WERI-Rb-1 (cell line): ENCODE measurements around the gene SGPL1.

Source experiments
- DNase-seq: peaks from one replicate; pipeline ENCODE4 v3.0.0-alpha.2; 2020
- H3K27ac ChIP-seq: fragments of 250-450 bp; sonication (Bioruptor Pico); 2 replicates; pipeline ENCODE4 v1.5.1; 2020; ENCODE audit warnings: mild to moderate bottlenecking, moderate library complexity
- H3K27me3 ChIP-seq: fragments of 250-450 bp; sonication (Bioruptor Pico); 2 replicates; pipeline ENCODE4 v1.5.1; 2021; ENCODE audit warnings: mild to moderate bottlenecking, low read depth, moderate library complexity; ENCODE audit not compliant: insufficient read depth, severe bottlenecking
- H3K36me3 ChIP-seq: fragments of 250-450 bp; sonication (Bioruptor Pico); 2 replicates; pipeline ENCODE4 v1.5.1; 2020; ENCODE audit warnings: mild to moderate bottlenecking, moderate library complexity
- H3K4me3 ChIP-seq: 2 replicates; pipeline ENCODE4 v1.5.1; 2011; ENCODE audit warnings: low read depth, mild to moderate bottlenecking, control low read depth, low read length
- H3K9me3 ChIP-seq: fragments of 250-450 bp; sonication (Bioruptor Pico); 2 replicates; pipeline ENCODE4 v1.5.1; 2021; ENCODE audit warnings: mild to moderate bottlenecking, moderate library complexity; ENCODE audit not compliant: severe bottlenecking
- TF ChIP-seq, protein P1 (sequence below): IDR thresholded peaks from 2 replicates; pipeline ENCODE4 v1.5.1; 2011; ENCODE audit warnings: low read depth, mild to moderate bottlenecking, control low read depth, inconsistent platforms, low read length

SGPL1 gene

DNA sequence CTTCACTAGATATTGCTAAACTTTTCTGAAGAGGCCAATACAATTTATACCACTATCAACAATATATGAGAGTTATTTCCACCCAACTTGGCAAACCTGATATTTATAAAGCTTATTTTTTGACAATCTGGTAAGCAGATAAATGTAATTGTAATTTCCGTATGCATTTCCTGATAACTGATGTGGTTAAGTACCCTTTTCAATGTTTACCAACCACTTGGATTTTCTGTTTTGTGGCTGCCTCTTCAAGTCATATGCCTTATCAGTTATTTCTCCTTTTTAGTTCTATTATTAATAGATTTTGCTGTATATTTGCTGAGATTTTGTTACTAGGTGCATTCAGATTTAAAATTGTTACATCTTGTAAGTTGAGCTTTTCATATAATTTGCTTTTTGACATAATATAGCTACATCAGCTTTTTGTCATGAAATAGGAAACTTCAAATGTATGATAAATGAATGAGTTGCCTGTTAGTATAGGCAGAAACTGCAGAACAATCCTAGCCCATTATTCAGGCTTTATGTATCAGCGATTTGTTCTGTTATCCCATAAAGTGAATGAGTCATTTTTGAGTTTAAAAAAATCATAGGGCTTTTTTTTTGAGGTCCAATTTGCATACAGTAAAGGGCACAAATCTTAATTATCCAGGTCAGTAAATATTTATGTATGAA is 11.5 kb downstream of the SGPL1 start:
- peaks cover 29% of the 10 kb centered on the region for H3K36me3 ChIP-seq
- no peak for DNase-seq
- no peak overlapping the region for H3K4me3 ChIP-seq

DNA sequence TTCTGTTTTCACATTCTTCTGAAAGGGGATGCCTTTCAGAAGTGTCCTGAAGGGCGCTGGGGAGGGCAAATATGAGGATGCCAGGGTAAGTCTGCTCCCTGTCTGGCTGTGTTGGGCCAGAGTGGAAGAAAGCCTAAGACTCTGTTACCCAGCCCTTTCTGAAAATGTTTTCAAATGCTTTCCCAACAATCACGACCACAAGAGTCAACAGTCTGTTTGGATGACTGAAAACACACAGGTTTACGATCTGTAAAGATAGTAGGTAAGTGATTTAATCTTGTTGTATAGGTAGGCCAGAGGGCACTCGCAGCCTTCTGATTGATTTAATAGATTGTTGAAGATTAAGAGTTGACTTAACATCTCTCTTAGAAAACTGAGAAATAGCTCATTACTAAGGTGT is 13.2 kb downstream of the SGPL1 start:
- DNase-seq = no peak
- no peaks in the 10 kb centered on the region for H3K27me3 ChIP-seq

More for the DNA sequence above, 11.5 kb downstream of the SGPL1 start:
- no peaks in the 10 kb centered on the region for H3K27me3 ChIP-seq
- TF ChIP-seq, protein P1, sequence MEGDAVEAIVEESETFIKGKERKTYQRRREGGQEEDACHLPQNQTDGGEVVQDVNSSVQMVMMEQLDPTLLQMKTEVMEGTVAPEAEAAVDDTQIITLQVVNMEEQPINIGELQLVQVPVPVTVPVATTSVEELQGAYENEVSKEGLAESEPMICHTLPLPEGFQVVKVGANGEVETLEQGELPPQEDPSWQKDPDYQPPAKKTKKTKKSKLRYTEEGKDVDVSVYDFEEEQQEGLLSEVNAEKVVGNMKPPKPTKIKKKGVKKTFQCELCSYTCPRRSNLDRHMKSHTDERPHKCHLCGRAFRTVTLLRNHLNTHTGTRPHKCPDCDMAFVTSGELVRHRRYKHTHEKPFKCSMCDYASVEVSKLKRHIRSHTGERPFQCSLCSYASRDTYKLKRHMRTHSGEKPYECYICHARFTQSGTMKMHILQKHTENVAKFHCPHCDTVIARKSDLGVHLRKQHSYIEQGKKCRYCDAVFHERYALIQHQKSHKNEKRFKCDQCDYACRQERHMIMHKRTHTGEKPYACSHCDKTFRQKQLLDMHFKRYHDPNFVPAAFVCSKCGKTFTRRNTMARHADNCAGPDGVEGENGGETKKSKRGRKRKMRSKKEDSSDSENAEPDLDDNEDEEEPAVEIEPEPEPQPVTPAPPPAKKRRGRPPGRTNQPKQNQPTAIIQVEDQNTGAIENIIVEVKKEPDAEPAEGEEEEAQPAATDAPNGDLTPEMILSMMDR = no peak
- H3K27ac ChIP-seq = no peak overlapping the region
- H3K9me3 ChIP-seq = no peaks in the 10 kb centered on the region

DNA sequence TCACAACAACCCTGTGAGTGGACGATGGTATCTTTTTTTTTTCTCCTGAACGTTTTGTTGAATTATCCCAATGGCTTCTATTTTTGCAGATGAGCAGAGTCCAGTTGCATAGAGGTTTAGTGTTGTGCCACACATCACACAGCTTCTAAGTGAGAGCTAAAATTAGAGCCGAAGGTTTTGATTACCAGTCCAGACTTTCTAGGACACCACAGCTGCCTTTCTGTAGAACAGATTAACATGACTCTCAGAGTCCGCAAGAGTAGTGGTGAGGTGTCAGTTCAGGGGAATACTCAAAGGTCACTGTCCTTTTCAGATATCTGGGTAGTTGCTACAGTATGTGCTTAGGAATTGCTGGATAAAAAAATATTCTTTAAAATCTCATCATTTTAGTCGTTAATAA is 13.8 kb downstream of the SGPL1 start:
- H3K27me3 ChIP-seq = no peaks in the 10 kb centered on the region
- H3K9me3 ChIP-seq = no peaks in the 10 kb centered on the region
- no peak overlapping the region for H3K27ac ChIP-seq
- H3K36me3 ChIP-seq = peaks cover 25% of the 10 kb centered on the region
- no peak overlapping the region for H3K4me3 ChIP-seq
- TF ChIP-seq, protein P1 = no peak
- no peak for DNase-seq

More for the DNA sequence above, 13.2 kb downstream of the SGPL1 start:
- H3K27ac ChIP-seq = no peak overlapping the region
- no peak overlapping the region for H3K4me3 ChIP-seq
- TF ChIP-seq, protein P1 = no peak
- H3K36me3 ChIP-seq = peaks cover 25% of the 10 kb centered on the region
- no peaks in the 10 kb centered on the region for H3K9me3 ChIP-seq

DNA sequence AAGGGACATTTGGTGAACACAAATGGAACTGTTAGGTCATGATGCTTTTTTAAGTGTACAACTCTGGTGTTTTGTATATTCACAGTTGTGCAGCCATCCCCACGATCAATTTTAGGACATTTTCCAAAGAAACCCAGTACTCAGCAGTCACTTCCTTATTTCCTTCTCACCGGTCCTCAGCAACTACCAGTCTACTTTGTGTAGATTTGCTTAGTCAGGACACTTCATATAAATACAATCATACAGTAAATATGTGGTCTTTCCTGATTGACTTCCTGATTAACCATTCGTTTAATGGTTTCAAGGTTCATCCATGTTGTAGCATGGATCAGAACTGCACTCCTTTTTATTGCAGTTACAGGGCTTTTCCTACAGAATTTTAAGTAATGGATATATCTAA is 14.4 kb downstream of the SGPL1 start:
- peaks cover 23% of the 10 kb centered on the region for H3K36me3 ChIP-seq
- H3K27ac ChIP-seq = no peak overlapping the region
- no peak for DNase-seq
- no peak overlapping the region for H3K4me3 ChIP-seq
- H3K9me3 ChIP-seq = no peaks in the 10 kb centered on the region
- no peaks in the 10 kb centered on the region for H3K27me3 ChIP-seq
- TF ChIP-seq, protein P1 = no peak

DNA sequence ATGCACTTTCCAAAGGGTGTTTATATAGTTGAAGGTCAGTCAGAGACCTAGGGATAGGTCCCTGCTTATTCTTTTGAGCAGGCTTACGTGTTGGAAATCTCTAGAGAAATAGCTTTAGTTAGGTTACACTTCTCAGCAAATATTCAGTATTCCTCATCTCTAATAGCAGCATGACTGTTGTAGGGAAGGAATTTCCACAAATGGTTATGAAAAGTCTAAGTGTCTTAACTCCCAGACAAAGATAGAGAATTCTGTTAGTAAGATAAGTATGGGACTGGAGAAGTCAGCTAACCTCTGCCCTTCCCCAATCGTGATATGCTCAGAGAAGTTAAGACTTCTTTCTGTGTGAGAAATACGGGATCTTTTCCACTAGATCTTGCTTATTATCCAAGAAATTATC is 16.5 kb downstream of the SGPL1 start:
- TF ChIP-seq, protein P1 = no peak
- Histone ChIP-seq H3K36me3 (peaks cover 14% of the 10 kb centered on the region), H3K27me3 (no peaks in the 10 kb centered on the region), H3K9me3 (no peaks in the 10 kb centered on the region), H3K4me3 (no peak overlapping the region), H3K27ac (no peak overlapping the region)
- no peak for DNase-seq
